OCI-LY3 (cell line): ENCODE measurements around the gene TESK2.
"Not testable (repeated sequence)": the region's sequence is repeated elsewhere in the genome, so short reads cannot be mapped to it uniquely, and the experiment has no call there.

Source experiments
- H2AFZ ChIP-seq: fragments of 200-600, 300-600 bp; shearing (Covaris generic); 2 replicates; pipeline ENCODE4 v1.6.0; 2014; ENCODE audit warnings: antibody characterized with exemption, low read depth, low read length
- H3K27ac ChIP-seq: fragments of 200-600, 300-600 bp; sonication (generic); 2 replicates; pipeline ENCODE4 v1.5.1; 2014; ENCODE audit warnings: mild to moderate bottlenecking, low read length, moderate library complexity, mixed read lengths
- H3K27me3 ChIP-seq: fragments of 200-600, 300-600 bp; sonication (generic); 2 replicates; pipeline ENCODE4 v1.6.1; 2014; ENCODE audit warnings: low read depth, low read length, mixed read lengths
- H3K36me3 ChIP-seq: fragments of 200-600, 300-600 bp; sonication (generic); replicated peaks from 2 replicates; pipeline ENCODE3; 2014; ENCODE audit warnings: low read depth, low read length, mixed read lengths
- H3K4me1 ChIP-seq: fragments of 300-600, 200-600 bp; sonication (generic); 2 replicates; pipeline ENCODE4 v1.6.1; 2014; ENCODE audit warnings: low read length, mixed read lengths
- H3K4me2 ChIP-seq: fragments of 200-600, 300-600 bp; sonication (generic); 2 replicates; pipeline ENCODE4 v1.6.1; 2014; ENCODE audit warnings: low read length, mixed read lengths
- H3K4me3 ChIP-seq: fragments of 300-600, 200-600 bp; sonication (generic); 2 replicates; pipeline ENCODE4 v1.5.1; 2014; ENCODE audit warnings: antibody characterized with exemption, mild to moderate bottlenecking, low read length, moderate library complexity
- H3K79me2 ChIP-seq: fragments of 300-600, 200-600 bp; shearing (Covaris generic); 2 replicates; pipeline ENCODE4 v1.6.1; 2014; ENCODE audit warnings: mild to moderate bottlenecking, low read length, mixed read lengths
- H3K9ac ChIP-seq: fragments of 300-600, 200-600 bp; shearing (Covaris generic); 2 replicates; pipeline ENCODE4 v1.6.0; 2014; ENCODE audit warnings: mild to moderate bottlenecking, low read length, moderate library complexity
- H3K9me3 ChIP-seq: fragments of 200-600, 300-600 bp; shearing (Covaris generic); 2 replicates; pipeline ENCODE4 v1.6.1; 2014; ENCODE audit warnings: low read length, mixed read lengths; ENCODE audit not compliant: insufficient read depth
- H4K20me1 ChIP-seq: fragments of 200-600, 300-600 bp; sonication (generic); 2 replicates; pipeline ENCODE4 v1.6.1; 2016; ENCODE audit warnings: low read length, mixed read lengths; ENCODE audit not compliant: insufficient read depth
- EZH2phosphoT487 ChIP-seq: fragments of 200-600 bp; shearing (Covaris generic); IDR thresholded peaks from 2 replicates; pipeline ENCODE4 v1.6.1; 2018; ENCODE audit warnings: antibody characterized with exemption, mixed run types, low read depth
- TF ChIP-seq, protein P1 (sequence below): fragments of 200-600, 300-600 bp; sonication (generic); IDR thresholded peaks from 2 replicates; pipeline ENCODE4 v1.5.1; 2014; ENCODE audit warnings: antibody characterized with exemption, low read length, low read depth

TESK2 gene

DNA sequence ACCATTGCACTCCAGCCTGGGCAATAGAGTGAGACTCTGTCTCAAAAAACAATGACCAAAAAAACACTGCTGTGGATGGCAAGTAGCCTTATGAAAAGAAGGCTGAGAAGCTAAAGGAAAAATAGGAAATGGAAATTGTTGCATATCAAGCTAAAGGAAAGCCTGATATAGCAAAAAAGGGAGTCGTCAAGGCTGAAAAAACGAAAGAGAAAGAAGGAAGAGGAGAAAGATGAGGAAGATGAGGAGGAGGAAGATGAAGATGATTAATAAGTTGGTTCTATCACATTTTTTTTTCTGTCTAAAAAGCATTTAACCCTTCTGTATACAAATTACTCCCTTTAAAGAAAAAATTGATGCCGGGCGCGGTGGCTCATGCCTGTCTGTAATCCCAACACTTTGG is 40.9 kb upstream of the TESK2 start:
- Histone ChIP-seq H3K36me3 (no peaks in the 10 kb centered on the region), H3K27ac (no peak overlapping the region), H3K4me1 (no peaks in the 10 kb centered on the region), H3K9ac (no peak overlapping the region), H3K9me3 (no peaks in the 10 kb centered on the region), H3K79me2 (no peaks in the 10 kb centered on the region), H2AFZ (no peak overlapping the region), H3K27me3 (no peaks in the 10 kb centered on the region), H4K20me1 (no peaks in the 10 kb centered on the region), H3K4me2 (no peak overlapping the region), H3K4me3 (no peak overlapping the region)
- no peak for TF ChIP-seq EZH2phosphoT487
- TF ChIP-seq, protein P1, sequence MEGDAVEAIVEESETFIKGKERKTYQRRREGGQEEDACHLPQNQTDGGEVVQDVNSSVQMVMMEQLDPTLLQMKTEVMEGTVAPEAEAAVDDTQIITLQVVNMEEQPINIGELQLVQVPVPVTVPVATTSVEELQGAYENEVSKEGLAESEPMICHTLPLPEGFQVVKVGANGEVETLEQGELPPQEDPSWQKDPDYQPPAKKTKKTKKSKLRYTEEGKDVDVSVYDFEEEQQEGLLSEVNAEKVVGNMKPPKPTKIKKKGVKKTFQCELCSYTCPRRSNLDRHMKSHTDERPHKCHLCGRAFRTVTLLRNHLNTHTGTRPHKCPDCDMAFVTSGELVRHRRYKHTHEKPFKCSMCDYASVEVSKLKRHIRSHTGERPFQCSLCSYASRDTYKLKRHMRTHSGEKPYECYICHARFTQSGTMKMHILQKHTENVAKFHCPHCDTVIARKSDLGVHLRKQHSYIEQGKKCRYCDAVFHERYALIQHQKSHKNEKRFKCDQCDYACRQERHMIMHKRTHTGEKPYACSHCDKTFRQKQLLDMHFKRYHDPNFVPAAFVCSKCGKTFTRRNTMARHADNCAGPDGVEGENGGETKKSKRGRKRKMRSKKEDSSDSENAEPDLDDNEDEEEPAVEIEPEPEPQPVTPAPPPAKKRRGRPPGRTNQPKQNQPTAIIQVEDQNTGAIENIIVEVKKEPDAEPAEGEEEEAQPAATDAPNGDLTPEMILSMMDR, result no peak

DNA sequence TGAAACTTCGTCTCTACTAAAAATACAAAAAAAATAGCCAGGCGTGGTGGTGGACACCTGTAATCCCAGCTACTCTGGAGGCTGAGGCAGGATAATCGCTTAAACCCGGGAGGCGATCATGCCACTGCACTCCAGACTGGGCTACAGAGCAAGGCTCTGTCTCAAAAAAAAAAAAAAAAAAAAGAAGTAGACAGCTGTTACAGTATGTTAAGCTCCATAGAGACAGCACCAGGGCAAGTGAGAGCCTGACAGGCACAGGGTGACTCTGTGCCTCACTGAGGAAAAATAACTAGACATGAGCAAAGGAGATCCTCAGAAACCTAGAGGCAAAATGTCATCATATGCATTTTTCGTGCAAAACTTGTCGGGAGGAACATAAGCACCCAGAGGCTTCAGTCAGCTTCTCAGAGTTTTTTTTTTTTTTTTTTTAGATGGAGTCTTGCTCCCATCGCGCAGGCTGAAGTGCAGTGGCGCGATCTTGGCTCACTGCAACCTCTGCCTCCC is 39.7 kb upstream of the TESK2 start:
- H3K27ac ChIP-seq, result no peak overlapping the region
- H3K9ac ChIP-seq, result no peak overlapping the region
- H3K4me3 ChIP-seq, result no peak overlapping the region
- H3K36me3 ChIP-seq, result no peaks in the 10 kb centered on the region
- H3K9me3 ChIP-seq, result no peaks in the 10 kb centered on the region
- H3K79me2 ChIP-seq, result no peaks in the 10 kb centered on the region
- H2AFZ ChIP-seq, result no peak overlapping the region
- TF ChIP-seq, protein P1, result no peak
- no peak for TF ChIP-seq EZH2phosphoT487
- no peaks in the 10 kb centered on the region for H3K27me3 ChIP-seq
- no peaks in the 10 kb centered on the region for H4K20me1 ChIP-seq
- H3K4me2 ChIP-seq, result no peak overlapping the region
- no peaks in the 10 kb centered on the region for H3K4me1 ChIP-seq

GRCh38 chr1:45526135-45526644 is 35.2 kb upstream of the TESK2 start:
- H3K9ac ChIP-seq, result no peak overlapping the region
- no peak overlapping the region for H2AFZ ChIP-seq
- H3K4me3 ChIP-seq, result no peak overlapping the region
- H3K79me2 ChIP-seq, result peaks cover 8% of the 10 kb centered on the region
- no peak for TF ChIP-seq EZH2phosphoT487
- TF ChIP-seq, protein P1, result no peak
- peaks cover 16% of the 10 kb centered on the region for H3K4me1 ChIP-seq
- H4K20me1 ChIP-seq, result no peaks in the 10 kb centered on the region
- H3K4me2 ChIP-seq, result no peak overlapping the region
- no peaks in the 10 kb centered on the region for H3K27me3 ChIP-seq
- no peak overlapping the region for H3K27ac ChIP-seq
- H3K9me3 ChIP-seq, result no peaks in the 10 kb centered on the region
- H3K36me3 ChIP-seq, result no peaks in the 10 kb centered on the region

DNA sequence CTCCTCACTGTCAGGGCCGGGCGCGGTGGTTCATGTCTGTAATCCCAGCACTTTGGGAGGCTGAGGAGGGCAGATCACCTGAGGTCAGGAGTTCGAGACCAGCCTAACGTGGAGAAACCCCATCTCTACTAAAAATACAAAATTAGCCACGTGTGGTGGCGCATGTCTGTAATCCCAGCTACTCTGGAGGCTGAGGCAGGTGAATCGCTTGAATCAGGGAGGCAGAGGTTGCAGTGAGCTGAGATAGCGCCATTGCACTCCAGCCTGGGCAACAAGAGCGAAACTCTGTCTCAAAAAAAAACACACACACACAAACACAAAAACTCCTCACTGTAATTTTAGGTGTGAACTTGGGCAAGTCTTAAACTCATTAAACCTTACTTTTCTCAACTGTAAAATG is 33.0 kb upstream of the TESK2 start:
- not testable (repeated sequence) for H4K20me1 ChIP-seq, H3K4me3 ChIP-seq, H3K9ac ChIP-seq, H3K27ac ChIP-seq, H3K4me2 ChIP-seq, H3K9me3 ChIP-seq, H3K36me3 ChIP-seq, H3K27me3 ChIP-seq, H2AFZ ChIP-seq
- Histone ChIP-seq H3K79me2 (peaks cover 30% of the 10 kb centered on the region), H3K4me1 (peaks cover 24% of the 10 kb centered on the region)

GRCh38 chr1:45523516-45523915 is 32.6 kb upstream of the TESK2 start:
- H3K9me3 ChIP-seq, H4K20me1 ChIP-seq, H2AFZ ChIP-seq, H3K27me3 ChIP-seq, H3K9ac ChIP-seq, H3K4me2 ChIP-seq, H3K4me3 ChIP-seq, H3K36me3 ChIP-seq, H3K27ac ChIP-seq: not testable (repeated sequence)
- Histone ChIP-seq H3K79me2 (peaks cover 35% of the 10 kb centered on the region), H3K4me1 (peaks cover 24% of the 10 kb centered on the region)
